Measurements from ENCODE around the gene SPDYE6. TPM values are rescaled to one million over a fixed set of nuclear protein-coding genes. Genes with fewer than 3 reads are reported as not detected.

SPDYE6 gene
- total and polyA plus RNA-seq, 10 of the 15 experiments (the other 5 are each of a cell fraction or from before 2014, with no cell fraction given), result 0.05 to 2.3 (median 1.00) TPM; not detected in 6

DNA sequence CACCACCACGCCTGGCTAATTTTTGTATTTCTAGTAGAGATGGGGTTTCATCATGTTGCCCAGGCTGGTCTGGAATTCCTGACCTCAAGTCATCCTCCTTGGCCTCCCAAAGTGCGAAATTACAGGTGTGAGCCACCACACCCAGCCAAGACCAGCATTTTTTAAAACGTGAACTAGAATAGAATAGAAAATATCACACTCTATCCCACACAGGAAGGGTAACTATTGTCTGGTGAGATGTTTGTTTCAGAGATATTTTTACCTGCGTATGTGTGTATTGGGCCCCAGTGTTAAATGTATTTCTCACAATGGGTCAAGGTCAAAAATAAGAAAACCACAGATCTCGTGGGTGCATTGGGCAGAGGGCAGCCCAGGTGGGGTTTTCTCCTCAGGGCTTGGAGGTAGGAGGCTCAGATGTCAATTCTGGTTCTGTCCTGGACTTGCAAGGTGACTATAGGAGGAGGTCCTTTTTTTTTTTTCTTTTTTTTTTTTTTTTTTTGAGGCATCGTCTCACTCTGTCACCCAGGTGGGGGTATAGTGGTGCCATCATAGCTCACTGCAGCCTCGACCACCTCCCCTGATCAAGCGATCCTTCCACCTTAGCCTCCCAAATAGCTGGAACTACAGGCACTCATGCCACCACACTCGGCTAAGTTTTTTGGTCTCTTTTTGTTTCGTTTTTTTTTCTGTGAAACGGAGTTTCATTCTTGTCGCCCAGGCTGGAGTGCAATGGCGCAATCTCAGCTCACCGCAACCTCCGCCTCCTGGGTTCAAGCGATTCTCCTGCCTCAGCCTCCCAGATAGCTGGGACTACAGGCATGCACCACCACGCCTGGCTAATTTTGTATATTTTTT, 50.6 kb downstream of the SPDYE6 start (continued):
- TF ChIP-seq, protein P1, sequence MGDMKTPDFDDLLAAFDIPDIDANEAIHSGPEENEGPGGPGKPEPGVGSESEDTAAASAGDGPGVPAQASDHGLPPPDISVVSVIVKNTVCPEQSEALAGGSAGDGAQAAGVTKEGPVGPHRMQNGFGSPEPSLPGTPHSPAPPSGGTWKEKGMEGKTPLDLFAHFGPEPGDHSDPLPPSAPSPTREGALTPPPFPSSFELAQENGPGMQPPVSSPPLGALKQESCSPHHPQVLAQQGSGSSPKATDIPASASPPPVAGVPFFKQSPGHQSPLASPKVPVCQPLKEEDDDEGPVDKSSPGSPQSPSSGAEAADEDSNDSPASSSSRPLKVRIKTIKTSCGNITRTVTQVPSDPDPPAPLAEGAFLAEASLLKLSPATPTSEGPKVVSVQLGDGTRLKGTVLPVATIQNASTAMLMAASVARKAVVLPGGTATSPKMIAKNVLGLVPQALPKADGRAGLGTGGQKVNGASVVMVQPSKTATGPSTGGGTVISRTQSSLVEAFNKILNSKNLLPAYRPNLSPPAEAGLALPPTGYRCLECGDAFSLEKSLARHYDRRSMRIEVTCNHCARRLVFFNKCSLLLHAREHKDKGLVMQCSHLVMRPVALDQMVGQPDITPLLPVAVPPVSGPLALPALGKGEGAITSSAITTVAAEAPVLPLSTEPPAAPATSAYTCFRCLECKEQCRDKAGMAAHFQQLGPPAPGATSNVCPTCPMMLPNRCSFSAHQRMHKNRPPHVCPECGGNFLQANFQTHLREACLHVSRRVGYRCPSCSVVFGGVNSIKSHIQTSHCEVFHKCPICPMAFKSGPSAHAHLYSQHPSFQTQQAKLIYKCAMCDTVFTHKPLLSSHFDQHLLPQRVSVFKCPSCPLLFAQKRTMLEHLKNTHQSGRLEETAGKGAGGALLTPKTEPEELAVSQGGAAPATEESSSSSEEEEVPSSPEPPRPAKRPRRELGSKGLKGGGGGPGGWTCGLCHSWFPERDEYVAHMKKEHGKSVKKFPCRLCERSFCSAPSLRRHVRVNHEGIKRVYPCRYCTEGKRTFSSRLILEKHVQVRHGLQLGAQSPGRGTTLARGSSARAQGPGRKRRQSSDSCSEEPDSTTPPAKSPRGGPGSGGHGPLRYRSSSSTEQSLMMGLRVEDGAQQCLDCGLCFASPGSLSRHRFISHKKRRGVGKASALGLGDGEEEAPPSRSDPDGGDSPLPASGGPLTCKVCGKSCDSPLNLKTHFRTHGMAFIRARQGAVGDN (IDR thresholded peaks at IDR 0.05), result peak; percentile 58; the same call in 1 of the 2 replicates
- TF ChIP-seq ZNF207 (IDR thresholded peaks at IDR 0.05; ENCODE audit: borderline replicate concordance) (no peak), PRDM15 (CRISPR knock-in tag; IDR thresholded peaks at IDR 0.05) (no peak), ZBTB4 (CRISPR knock-in tag; IDR thresholded peaks at IDR 0.05) (no peak), CHD4 (IDR thresholded peaks at IDR 0.05) (no peak), SMAD5 (IDR thresholded peaks at IDR 0.05; ENCODE audit: low read depth) (no peak), FOS (IDR thresholded peaks at IDR 0.05; ENCODE audit: borderline replicate concordance, extremely low read depth, insufficient read length) (no peak), BCL11A (IDR thresholded peaks at IDR 0.05; ENCODE audit: low read depth, low read length) (no peak), TCF3 (IDR thresholded peaks at IDR 0.05; ENCODE audit: borderline replicate concordance, insufficient read depth, low read depth, low read length) (peak; percentile 72; the same call in 1 of the 2 replicates), CHD2 (IDR thresholded peaks at IDR 0.05; ENCODE audit: borderline replicate concordance, low read depth, low read length) (peak; percentile 47; the same call in 1 of the 2 replicates), SREBF1 (IDR thresholded peaks at IDR 0.05; ENCODE audit: low read length) (no peak), POLR2AphosphoS5 (IDR thresholded peaks at IDR 0.05; ENCODE audit: low read length) (no peak), BACH1 (IDR thresholded peaks at IDR 0.05; ENCODE audit: borderline replicate concordance) (peak; percentile 67; the same call in 1 of the 2 replicates)
- TF ChIP-seq, protein P2, sequence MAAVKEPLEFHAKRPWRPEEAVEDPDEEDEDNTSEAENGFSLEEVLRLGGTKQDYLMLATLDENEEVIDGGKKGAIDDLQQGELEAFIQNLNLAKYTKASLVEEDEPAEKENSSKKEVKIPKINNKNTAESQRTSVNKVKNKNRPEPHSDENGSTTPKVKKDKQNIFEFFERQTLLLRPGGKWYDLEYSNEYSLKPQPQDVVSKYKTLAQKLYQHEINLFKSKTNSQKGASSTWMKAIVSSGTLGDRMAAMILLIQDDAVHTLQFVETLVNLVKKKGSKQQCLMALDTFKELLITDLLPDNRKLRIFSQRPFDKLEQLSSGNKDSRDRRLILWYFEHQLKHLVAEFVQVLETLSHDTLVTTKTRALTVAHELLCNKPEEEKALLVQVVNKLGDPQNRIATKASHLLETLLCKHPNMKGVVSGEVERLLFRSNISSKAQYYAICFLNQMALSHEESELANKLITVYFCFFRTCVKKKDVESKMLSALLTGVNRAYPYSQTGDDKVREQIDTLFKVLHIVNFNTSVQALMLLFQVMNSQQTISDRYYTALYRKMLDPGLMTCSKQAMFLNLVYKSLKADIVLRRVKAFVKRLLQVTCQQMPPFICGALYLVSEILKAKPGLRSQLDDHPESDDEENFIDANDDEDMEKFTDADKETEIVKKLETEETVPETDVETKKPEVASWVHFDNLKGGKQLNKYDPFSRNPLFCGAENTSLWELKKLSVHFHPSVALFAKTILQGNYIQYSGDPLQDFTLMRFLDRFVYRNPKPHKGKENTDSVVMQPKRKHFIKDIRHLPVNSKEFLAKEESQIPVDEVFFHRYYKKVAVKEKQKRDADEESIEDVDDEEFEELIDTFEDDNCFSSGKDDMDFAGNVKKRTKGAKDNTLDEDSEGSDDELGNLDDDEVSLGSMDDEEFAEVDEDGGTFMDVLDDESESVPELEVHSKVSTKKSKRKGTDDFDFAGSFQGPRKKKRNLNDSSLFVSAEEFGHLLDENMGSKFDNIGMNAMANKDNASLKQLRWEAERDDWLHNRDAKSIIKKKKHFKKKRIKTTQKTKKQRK (IDR thresholded peaks at IDR 0.05; ENCODE audit: low read depth, low read length), result no peak

Data from GM12878 (cell line).